Kidney (tissue), 14 donors: Measurements from ENCODE around the gene IL36B. TPM values are rescaled to one million over a fixed set of nuclear protein-coding genes. Genes with fewer than 3 reads are reported as not detected.

Experiments used
- DNase-seq, 5 donors: peaks; one replicate each; pipeline ENCODE4 v3.0.0-alpha.2; 2013 to 2020
- FAIRE-seq: peaks from 2 replicates; lab custom pipeline; 2012; peaks lifted over from hg19 to GRCh38; lab: Jason Lieb, UNC
- H3K27ac ChIP-seq, 2 donors: one replicate each; pipeline ENCODE4 v1.7.0; 2013; ENCODE audit warnings: low read depth in 2 of 2, low read length in 2 of 2, inconsistent platforms in 1 of 2
- H3K27me3 ChIP-seq: one replicate; pipeline ENCODE4 v1.7.1; 2013; ENCODE audit warnings: low read length, inconsistent platforms; ENCODE audit not compliant: control insufficient read depth, insufficient read depth
- H3K36me3 ChIP-seq, 3 donors: one replicate each; pipeline versions ENCODE4 v1.7.0 to v1.7.1; 2013; ENCODE audit warnings: low read length in 3 of 3, control low read depth in 1 of 3, inconsistent platforms in 1 of 3; ENCODE audit not compliant: insufficient read depth in 3 of 3, control insufficient read depth in 2 of 3
- H3K4me1 ChIP-seq, 3 donors: one replicate each; pipeline versions ENCODE4 v1.7.0 to v1.7.1; 2013; ENCODE audit warnings: low read length in 3 of 3, inconsistent platforms in 1 of 3, low read depth in 1 of 3; ENCODE audit not compliant: control insufficient read depth in 2 of 3, insufficient read depth in 2 of 3
- H3K4me3 ChIP-seq, 3 donors: one replicate each; pipeline versions ENCODE4 v1.7.0 to v1.8.1; 2013; ENCODE audit warnings: low read length in 3 of 3, control low read depth in 1 of 3, inconsistent platforms in 1 of 3
- H3K9ac ChIP-seq, 3 donors: one replicate each; pipeline versions ENCODE4 v1.7.0 to v1.7.1; 2013; ENCODE audit warnings: low read length in 3 of 3, control low read depth in 1 of 3, inconsistent platforms in 1 of 3
- H3K9me3 ChIP-seq, 3 donors: one replicate each; pipeline versions ENCODE4 v1.7.0 to v1.7.1; 2013; ENCODE audit warnings: low read length in 3 of 3, control low read depth in 1 of 3, inconsistent platforms in 1 of 3; ENCODE audit not compliant: control insufficient read depth in 2 of 3, insufficient read depth in 1 of 3
- CTCF ChIP-seq: IDR thresholded peaks from 3 replicates; pipeline ENCODE4 v1.5.1; 2012; ENCODE audit warnings: mild to moderate bottlenecking, moderate library complexity, borderline replicate concordance; ENCODE audit not compliant: insufficient read depth; ENCODE audit errors: extremely low read depth
- intact Hi-C: fragments of 100-400 bp; cut with DNase I; formaldehyde crosslinking; loops from one replicate; pipeline ENCODE4 v1.11.1; 2022
- polyA plus RNA-seq: library from polyadenylated mRNA; stranded (reverse); fragments of 350-450 nt; fragmentation: Illumina TruSeq; extraction: RNeasy Lipid Tissue Mini Kit (QIAGEN cat#74804); gene quantifications from one replicate; pipeline ENCODE4 v1.2.3, GENCODE V29; 2014; ENCODE audit warnings: low read depth, low replicate concordance; ENCODE audit not compliant: insufficient read depth
- total RNA-seq: library from RNA; stranded (reverse); fragmentation: NEBNext Ultra II Directional; extraction: Animal tissue kit (Norgen Biotek cat#: 25700); gene quantifications from one replicate; pipeline ENCODE4 v1.2.1, GENCODE V29; 2021
- donor health status: control.
- donor health status: control.
- donor health status: control.
- donor health status: control.
- donor health status: control.
- donor health status: DM: yes; HTN: yes; CAD: no.
- donor health status: Normal renal cell carcinoma (clear cell type).

The IL36B gene
- total and polyA plus RNA-seq, 2 donors from 2014 or later: not detected

GRCh38 chr2:112994648-112995047 is 58.0 kb downstream of the IL36B start:
- no peak for FAIRE-seq

GRCh38 chr2:112993831-112994230 is 58.8 kb downstream of the IL36B start:
- H3K36me3 ChIP-seq: no peaks in the 10 kb centered on the region
- no peak overlapping the region for H3K9ac ChIP-seq
- DNase-seq (no peak), FAIRE-seq (no peak)
- H3K4me3 ChIP-seq: no peak overlapping the region
- H3K27me3 ChIP-seq: no peaks in the 10 kb centered on the region
- no peak for TF ChIP-seq CTCF
- no peak overlapping the region for H3K27ac ChIP-seq
- H3K9me3 ChIP-seq: peaks cover 0 to 9% (median 2%) of the 10 kb centered on the region in 3 donors
- H3K4me1 ChIP-seq: no peaks in the 10 kb centered on the region
- intact Hi-C loops: no loop called here

More at GRCh38 chr2:112994648-112995047, 58.0 kb downstream of the IL36B start:
- intact Hi-C loops: no loop called here
- Histone ChIP-seq H3K9me3 (peaks cover 0 to 9% (median 2%) of the 10 kb centered on the region in 3 donors), H3K4me3 (no peak overlapping the region), H3K36me3 (no peaks in the 10 kb centered on the region), H3K27ac (no peak overlapping the region), H3K9ac (no peak overlapping the region), H3K27me3 (no peaks in the 10 kb centered on the region), H3K4me1 (no peaks in the 10 kb centered on the region)
- no peak for DNase-seq
- TF ChIP-seq CTCF: no peak

- Histone ChIP-seq H3K4me1 (no peaks in the 10 kb centered on the region), H3K27ac (no peak overlapping the region), H3K9ac (no peak overlapping the region), H3K9me3 (peaks cover 0 to 9% (median 2%) of the 10 kb centered on the region in 3 donors), H3K36me3 (no peaks in the 10 kb centered on the region), H3K27me3 (no peaks in the 10 kb centered on the region), H3K4me3 (no peak overlapping the region)
- DNase-seq (no peak), FAIRE-seq (no peak)
- no peak for TF ChIP-seq CTCF
- intact Hi-C loops: no loop called here
Observed at GRCh38 chr2:112989611-112990010, 63.1 kb downstream of the IL36B start.

- intact Hi-C loops: no loop called here
- no peaks in the 10 kb centered on the region for H3K4me1 ChIP-seq
- H3K27ac ChIP-seq: no peak overlapping the region
- FAIRE-seq: no peak
- no peak overlapping the region for H3K9ac ChIP-seq
- DNase-seq: no peak
- no peak for TF ChIP-seq CTCF
- no peaks in the 10 kb centered on the region for H3K36me3 ChIP-seq
- H3K27me3 ChIP-seq: no peaks in the 10 kb centered on the region
- H3K4me3 ChIP-seq: no peak overlapping the region
- H3K9me3 ChIP-seq: peaks cover 0 to 2% (median 0%) of the 10 kb centered on the region in 3 donors
Observed at GRCh38 chr2:112985090-112985489, 67.6 kb downstream of the IL36B start.
